Heart right ventricle (tissue), 16 donors: Measurements from ENCODE around the gene UBASH3B. TPM values are rescaled to one million over a fixed set of nuclear protein-coding genes. Genes with fewer than 3 reads are reported as not detected.

Experiments used
- ATAC-seq, 8 donors: fragments of 200-7000 bp; cut with Tn5 transposase; one replicate each; pipeline ENCODE4 v1.9.1; 2020; ENCODE audit warnings: mild to moderate bottlenecking in 8 of 8, moderate library complexity in 8 of 8, moderate number of reproducible peaks in 1 of 8
- DNase-seq, 2 donors: peaks; one replicate each; pipeline ENCODE4 v3.0.0-alpha.2; 2020
- H3K27ac ChIP-seq, 10 donors: fragments of 200-600 bp; sonication (generic) in 2 of 10; one replicate each; pipeline versions ENCODE4 v1.5.0 to v1.8.0; 2020 to 2022; ENCODE audit warnings: mild to moderate bottlenecking in 3 of 10
- H3K27me3 ChIP-seq, 7 donors: fragments of 200-600 bp; one replicate each; pipeline ENCODE4 v1.8.0; 2021 to 2022; ENCODE audit warnings: mild to moderate bottlenecking in 2 of 7
- H3K36me3 ChIP-seq, 9 donors: fragments of 200-600 bp; sonication (generic) in 1 of 9; one replicate each; pipeline versions ENCODE4 v1.5.0 to v1.8.0; 2020 to 2022; ENCODE audit warnings: mild to moderate bottlenecking in 2 of 9
- H3K4me1 ChIP-seq, 9 donors: fragments of 200-600 bp; sonication (generic) in 1 of 9; one replicate each; pipeline versions ENCODE4 v1.5.0 to v1.8.0; 2020 to 2022; ENCODE audit warnings: mild to moderate bottlenecking in 4 of 9
- H3K4me3 ChIP-seq, 10 donors: fragments of 200-600 bp; sonication (generic) in 2 of 10; one replicate each; pipeline versions ENCODE4 v1.5.0 to v1.8.0; 2020 to 2022; ENCODE audit warnings: mild to moderate bottlenecking in 7 of 10, moderate library complexity in 2 of 10
- H3K9me3 ChIP-seq, 11 donors: fragments of 200-600 bp in 10 of 11; sonication (generic) in 2 of 11; one replicate each; pipeline versions ENCODE4 v1.5.0 to v1.8.0; 2013 to 2022; ENCODE audit warnings: mild to moderate bottlenecking in 2 of 11, control low read depth in 1 of 11, moderate library complexity in 1 of 11
- CTCF ChIP-seq, 9 donors: fragments of 200-600 bp; sonication (generic) in 2 of 9; IDR thresholded peaks; one replicate each; pipeline versions ENCODE4 v1.5.0 to v1.8.0; 2021 to 2022; ENCODE audit warnings: antibody characterized with exemption in 9 of 9, mild to moderate bottlenecking in 5 of 9, moderate library complexity in 1 of 9
- WGBS, 2 donors: extraction: QIAGEN DNeasy Blood & Tissue Kit; methylation state at CpG; one replicate each; pipeline ENCODE4 v1.1.7; 2013; ENCODE audit warnings: inconsistent platforms in 1 of 2; 5-methylcytosine and 5-hydroxymethylcytosine counted together
- intact Hi-C, 10 donors: fragments of 100-400 bp; cut with DNase I; formaldehyde crosslinking; loops; one replicate each; pipeline versions ENCODE4 v1.11.1 to v1.14.2; 2022
- polyA plus RNA-seq, 2 donors: library from polyadenylated mRNA; stranded (reverse); fragments of 200-250 nt; gene quantifications; one replicate each; pipeline ENCODE4 v1.2.3, GENCODE V29; 2013
- total RNA-seq, 10 donors: library from RNA; stranded (reverse); fragmentation: NEBNext Ultra II Directional in 3 of 10; extraction: Animal tissue kit (Norgen Biotek cat#: 25700) in 3 of 10; gene quantifications; one replicate each; pipeline versions ENCODE4 v1.2.1 to v1.2.4, GENCODE V29; 2021 to 2023
- donor health status: Arrhythmogenic right ventricular cardiomyopathy.
- donor health status: ischemic (EF 13 %, LVEDD 7.1; RV severe dilation, severe dysfunction).
- donor health status: healthy with polysubstance abuse.
- donor health status: DM: no; HTN: yes; CAD: no.
- donor health status: DM: no; HTN: no; CAD: no.
- donor health status: ischemic (EF 25% LVEDD 6.9; RV normal size, moderate dysfunction).
- donor health status: ischemic (EF 25% LVEDD 5.7; RV mildly dilated, moderate dysfunction).
- donor health status: healthy.
- donor health status: DM: yes; HTN: yes; CAD: no.
- donor health status: Ischemic cardiomyopathy.
- donor health status: ischemic (EF 35%, LVEDD 5.7; RV mildly dilated, moderate dysfunction).
- donor health status: nonischemic (EF 11% LVEDD 7.7; RV severe dilation, severe dysfunction).
- donor health status: DM: yes; HTN: yes; CAD: no.
- donor health status: PGD.
- donor health status: ischemic (EF 29% LVEDD 5.4; RV normal size, mild dysfunction).
- donor health status: nonischemic (EF 23%, LVEDD 6.1; RV moderate dilation, normal function).

The UBASH3B gene
- total and polyA plus RNA-seq, 12 donors, result 0.51 to 8.0 (median 1.5) TPM

DNA sequence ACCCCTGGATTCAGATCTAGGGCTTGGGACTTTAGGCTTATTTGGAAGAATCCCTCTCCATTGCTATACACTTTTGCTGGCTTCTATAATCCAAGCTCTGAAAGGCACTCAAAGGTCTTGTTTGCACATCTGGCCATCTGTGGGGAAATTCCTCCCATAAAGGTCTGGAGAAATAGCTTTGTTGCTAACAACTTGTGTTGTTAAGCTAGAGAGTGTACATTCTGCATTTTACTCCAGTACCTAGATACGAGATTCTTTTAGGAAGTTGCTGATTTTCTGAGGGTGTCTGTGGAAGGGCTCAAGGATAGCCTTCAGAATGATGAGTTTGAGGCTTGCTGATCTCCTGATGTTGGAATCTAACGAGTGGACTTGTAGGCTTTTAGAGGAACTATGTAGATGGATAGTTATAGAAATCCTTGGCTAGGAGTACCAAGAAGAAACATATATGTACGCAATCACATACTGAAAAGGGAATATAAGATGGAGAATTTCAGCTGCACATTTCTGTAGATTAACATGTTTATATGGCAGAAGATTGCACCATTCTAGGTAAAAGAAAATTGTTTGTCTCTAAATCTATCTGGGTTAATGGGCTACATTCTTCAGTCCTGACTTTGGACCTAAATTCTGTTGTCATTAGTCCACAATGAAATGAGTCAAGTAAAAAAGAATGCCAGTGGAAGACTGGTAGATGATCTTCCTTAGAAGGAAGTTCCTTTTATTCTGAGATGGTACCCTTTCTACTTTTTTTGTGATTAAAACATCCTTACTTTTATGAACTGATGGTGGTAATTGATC is 51.0 kb downstream of the UBASH3B start:
- no peak overlapping the region for H3K27ac ChIP-seq
- H3K27me3 ChIP-seq, result no peaks in the 10 kb centered on the region
- H3K36me3 ChIP-seq, result no peaks in the 10 kb centered on the region
- DNase-seq, result no peak
- no peak for ATAC-seq
- no peak for TF ChIP-seq CTCF (IDR thresholded peaks at IDR 0.05)
- intact Hi-C loops, result no loop called here
- H3K9me3 ChIP-seq, result no peaks in the 10 kb centered on the region
- H3K4me3 ChIP-seq, result no peak overlapping the region
- H3K4me1 ChIP-seq, result peaks cover 0 to 19% (median 0%) of the 10 kb centered on the region in 9 donors
- WGBS, 2 donors, result 89 to 93% methylated on average over 3 of the region's 3 CpGs

- peaks cover 0 to under 1% (median 0%) of the 10 kb centered on the region in 7 donors for H3K27me3 ChIP-seq
- no peak for ATAC-seq
- 92% methylated on average over 4 of the region's 4 CpGs for WGBS, 2 donors
- H3K36me3 ChIP-seq, result no peaks in the 10 kb centered on the region
- TF ChIP-seq CTCF (IDR thresholded peaks at IDR 0.05), result no peak
- H3K9me3 ChIP-seq, result no peaks in the 10 kb centered on the region
- H3K4me1 ChIP-seq, result peaks cover 0 to 25% (median 0%) of the 10 kb centered on the region in 9 donors
- intact Hi-C loops, result no loop called here
- no peak for DNase-seq
- H3K4me3 ChIP-seq, result no peak overlapping the region
- no peak overlapping the region for H3K27ac ChIP-seq
Measured at GRCh38 chr11:122707111-122707510, 51.6 kb downstream of the UBASH3B start.

- intact Hi-C loops, result no loop called here
- no peak overlapping the region for H3K27ac ChIP-seq
- H3K4me3 ChIP-seq, result no peak overlapping the region
- TF ChIP-seq CTCF (IDR thresholded peaks at IDR 0.05), result no peak
- no peak for DNase-seq
- no peaks in the 10 kb centered on the region for H3K9me3 ChIP-seq
- WGBS, 2 donors, result 65 to 78% methylated on average over 4 of the region's 4 CpGs
- no peaks in the 10 kb centered on the region for H3K36me3 ChIP-seq
- peaks cover 0 to 5% (median 0%) of the 10 kb centered on the region in 7 donors for H3K27me3 ChIP-seq
- H3K4me1 ChIP-seq, result peaks cover 0 to 29% (median 0%) of the 10 kb centered on the region in 9 donors
- no peak for ATAC-seq
Measured at GRCh38 chr11:122707901-122708300, 52.4 kb downstream of the UBASH3B start.

GRCh38 chr11:122709039-122709760 is 53.7 kb downstream of the UBASH3B start:
- no peak for TF ChIP-seq CTCF (IDR thresholded peaks at IDR 0.05)
- Histone ChIP-seq H3K9me3 (no peaks in the 10 kb centered on the region), H3K4me1 (peaks cover 0 to 37% (median 0%) of the 10 kb centered on the region in 9 donors), H3K36me3 (no peaks in the 10 kb centered on the region), H3K27ac (peak overlapping the region in 1 of 10 donors; percentile 34), H3K4me3 (no peak overlapping the region), H3K27me3 (peaks cover 0 to 5% (median 0%) of the 10 kb centered on the region in 7 donors)
- ATAC-seq, result no peak
- intact Hi-C loops, result no loop called here
- DNase-seq, result no peak
- 80 to 87% methylated on average over 7 of the region's 7 CpGs for WGBS, 2 donors
